HG03520 (cell line): ENCODE data around the gene ZXDC.

Experiments used
- ATAC-seq: cut with Tn5 transposase; IDR thresholded peaks from one replicate; pipeline ENCODE4 v1.9.1; 2021; ENCODE audit warnings: mild to moderate bottlenecking, moderate library complexity; ENCODE audit not compliant: unreplicated experiment

The ZXDC gene

GRCh38 chr3:126456766-126457388, 18.8 kb downstream of the ZXDC start:
- ATAC-seq: no peak

GRCh38 chr3:126456211-126456610, 19.5 kb downstream of the ZXDC start:
- ATAC-seq: no peak

GRCh38 chr3:126454437-126455198, 21.1 kb downstream of the ZXDC start:
- ATAC-seq: no peak

GRCh38 chr3:126454025-126454424, 21.7 kb downstream of the ZXDC start:
- ATAC-seq: no peak

- ATAC-seq: no peak
These were observed 23.5 kb downstream of the ZXDC start for GRCh38 chr3:126452213-126452612.

- no peak for ATAC-seq
These were observed 24.2 kb downstream of the ZXDC start for GRCh38 chr3:126451511-126451910.

- ATAC-seq: no peak
These were observed 24.9 kb downstream of the ZXDC start for GRCh38 chr3:126450744-126451143.

GRCh38 chr3:126450219-126450618, 25.5 kb downstream of the ZXDC start:
- no peak for ATAC-seq

- ATAC-seq: no peak
These were observed 26.1 kb downstream of the ZXDC start for GRCh38 chr3:126449621-126450051.

GRCh38 chr3:126448893-126449180, 26.9 kb downstream of the ZXDC start:
- no peak for ATAC-seq

GRCh38 chr3:126448136-126448892, 27.4 kb downstream of the ZXDC start:
- ATAC-seq: no peak

GRCh38 chr3:126447456-126448106, 28.1 kb downstream of the ZXDC start:
- no peak for ATAC-seq

GRCh38 chr3:126446791-126447190, 28.9 kb downstream of the ZXDC start:
- ATAC-seq: no peak

- ATAC-seq: no peak
These were observed 29.4 kb downstream of the ZXDC start for GRCh38 chr3:126446301-126446700.

- no peak for ATAC-seq
These were observed 30.2 kb downstream of the ZXDC start for GRCh38 chr3:126445506-126445905.

GRCh38 chr3:126442856-126443242, 32.8 kb downstream of the ZXDC start:
- no peak for ATAC-seq

GRCh38 chr3:126442094-126442855, 33.4 kb downstream of the ZXDC start:
- ATAC-seq: no peak

- no peak for ATAC-seq
These were observed 34.3 kb downstream of the ZXDC start for GRCh38 chr3:126441256-126441880.

GRCh38 chr3:126440709-126440995, 35.0 kb downstream of the ZXDC start:
- ATAC-seq: no peak

- no peak for ATAC-seq
These were observed 35.6 kb downstream of the ZXDC start for GRCh38 chr3:126439968-126440708.
